AG04450 (cell line): ENCODE results near the gene MFSD6. TPM values are rescaled to one million over a fixed set of nuclear protein-coding genes. Genes with fewer than 3 reads are reported as not detected.

ENCODE experiments used
- CTCF ChIA-PET: fragments of 300-600, 350-600 bp; formaldehyde crosslinking; extraction: SDS; loops from one replicate; lab custom pipeline; 2022; ENCODE audit warnings: antibody characterized with exemption, inconsistent platforms; lab: Charles Lee
- POLR2A ChIA-PET: fragments of 350-600 bp; formaldehyde crosslinking; extraction: SDS; loops from one replicate; lab custom pipeline; 2021; ENCODE audit warnings: antibody characterized with exemption, inconsistent platforms; lab: Yijun Ruan, JAX
- DNase-seq: peaks from one replicate; pipeline ENCODE4 v3.0.0-alpha.2; 2011; ENCODE audit warnings: low read depth, low spot score
- H3K27ac ChIP-seq: one replicate; pipeline ENCODE4 v1.5.1; 2012; ENCODE audit warnings: low read depth, low read length, control low read depth
- H3K27me3 ChIP-seq: one replicate; pipeline ENCODE4 v1.6.0; 2012; ENCODE audit warnings: low read length; ENCODE audit not compliant: control insufficient read depth, insufficient read depth
- H3K4me3 ChIP-seq: 2 replicates; pipeline ENCODE4 v1.5.1; 2011; ENCODE audit warnings: mild to moderate bottlenecking, low read depth, low read length, control low read depth
- H3K9me3 ChIP-seq: 2 replicates; pipeline ENCODE4 v1.5.1; 2012; ENCODE audit warnings: low read length; ENCODE audit not compliant: control insufficient read depth, insufficient read depth
- CTCF ChIP-seq: IDR thresholded peaks from 2 replicates; pipeline ENCODE4 v1.5.1; 2011; ENCODE audit warnings: low read depth, low read length, control low read depth, inconsistent platforms
- polyA plus RNA-seq: library from polyadenylated mRNA; depleted of rRNA; stranded (reverse); fragments of >200 nt; gene quantifications from 2 replicates; pipeline ENCODE4 v1.2.3, GENCODE V29; 2011

MFSD6 gene
- polyA plus RNA-seq, 1 experiment, result 12.9 TPM

GRCh38 chr2:190511104-190511503 lies 102.9 kb downstream of the MFSD6 start:
- POLR2A ChIA-PET, result no interaction called here

GRCh38 chr2:190512539-190513095 lies 104.5 kb downstream of the MFSD6 start:
- Histone ChIP-seq H3K27ac (no peak overlapping the region), H3K27me3 (no peaks in the 10 kb centered on the region), H3K4me3 (no peak overlapping the region), H3K9me3 (no peaks in the 10 kb centered on the region)
- no peak for DNase-seq
- TF ChIP-seq CTCF, result no peak
- ChIA-PET CTCF (interaction anchor here (0.6 to 1.2 kb wide), 2 partner anchors 65 to 286 kb away, joined by 3 read pairs; no protein-coding TSS in a partner anchor), POLR2A (no interaction called here)

More at GRCh38 chr2:190511104-190511503, 102.9 kb downstream of the MFSD6 start:
- Histone ChIP-seq H3K27ac (no peak overlapping the region), H3K27me3 (no peaks in the 10 kb centered on the region), H3K9me3 (no peaks in the 10 kb centered on the region), H3K4me3 (no peak overlapping the region)
- peak; percentile 65 for TF ChIP-seq CTCF
- CTCF ChIA-PET, result interaction anchor here (0.6 to 1.9 kb wide), 34 partner anchors 9 to 729 kb away, joined by 3 to 11 read pairs (median 3); no protein-coding TSS in a partner anchor
- DNase-seq, result no peak

GRCh38 chr2:190513877-190514276 lies 105.7 kb downstream of the MFSD6 start:
- DNase-seq, result no peak
- Histone ChIP-seq H3K9me3 (no peaks in the 10 kb centered on the region), H3K27ac (no peak overlapping the region), H3K4me3 (no peak overlapping the region), H3K27me3 (no peaks in the 10 kb centered on the region)
- CTCF ChIA-PET, result interaction anchor here (0.9 to 1.2 kb wide), 2 partner anchors 169 to 425 kb away, joined by 3 to 4 read pairs; no protein-coding TSS in a partner anchor
- POLR2A ChIA-PET, result no interaction called here
- no peak for TF ChIP-seq CTCF

- ChIA-PET CTCF (interaction anchor here (0.9 to 1.2 kb wide), 2 partner anchors 170 to 426 kb away, joined by 3 to 4 read pairs; no protein-coding TSS in a partner anchor), POLR2A (no interaction called here)
- no peak overlapping the region for H3K27ac ChIP-seq
- no peaks in the 10 kb centered on the region for H3K27me3 ChIP-seq
- DNase-seq, result no peak
- no peak overlapping the region for H3K4me3 ChIP-seq
- no peaks in the 10 kb centered on the region for H3K9me3 ChIP-seq
- TF ChIP-seq CTCF, result no peak
Measured at GRCh38 chr2:190514676-190515075, 106.5 kb downstream of the MFSD6 start.

GRCh38 chr2:190515687-190516086 lies 107.5 kb downstream of the MFSD6 start:
- TF ChIP-seq CTCF, result no peak
- ChIA-PET POLR2A (no interaction called here), CTCF (no interaction called here)
- Histone ChIP-seq H3K9me3 (no peaks in the 10 kb centered on the region), H3K27ac (no peak overlapping the region), H3K4me3 (no peak overlapping the region), H3K27me3 (no peaks in the 10 kb centered on the region)
- no peak for DNase-seq
